OCI-LY7 (cell line): Measurements from ENCODE around the gene SRPK2. TPM values are rescaled to one million over a fixed set of nuclear protein-coding genes. Genes with fewer than 3 reads are reported as not detected.
"Not testable (repeated sequence)": the region's sequence is repeated elsewhere in the genome, so short reads cannot be mapped to it uniquely, and the experiment has no call there.

Source experiments
- BruUV-seq: library from RNA; stranded (reverse); fragments of 400-500 nt; replicated peaks from 2 replicates; lab custom pipeline; 2021; lab: Mats Ljungman, UMichigan
- CTCF ChIA-PET: fragments of 300-600 bp; sonication (Branson Sonifier 250); formaldehyde crosslinking; loops from one replicate; lab custom pipeline; 2022; ENCODE audit warnings: antibody characterized with exemption; ENCODE audit not compliant: unreplicated experiment; lab: Charles Lee
- POLR2A ChIA-PET: fragments of 300-600 bp; sonication (Branson Sonifier 250); formaldehyde crosslinking; loops from one replicate; lab custom pipeline; 2022; ENCODE audit warnings: antibody characterized with exemption; lab: Charles Lee
- DNase-seq: peaks from one replicate; pipeline ENCODE4 v3.0.0-alpha.2; 2015; ENCODE audit warnings: low spot score
- H2AFZ ChIP-seq: fragments of 200-600 bp; sonication (generic), shearing (Covaris generic); 2 replicates; pipeline ENCODE4 v1.6.1; 2014; ENCODE audit warnings: mild to moderate bottlenecking, antibody characterized with exemption, low read length, moderate library complexity
- H3K27ac ChIP-seq: fragments of 200-600 bp; sonication (generic); 2 replicates; pipeline ENCODE4 v1.5.1; 2014; ENCODE audit warnings: mixed run types, low read depth, mild to moderate bottlenecking, moderate library complexity, low read length, inconsistent platforms; ENCODE audit not compliant: poor library complexity, severe bottlenecking
- H3K36me3 ChIP-seq: fragments of 200-600 bp; sonication (generic); 2 replicates; pipeline ENCODE4 v1.6.1; 2014; ENCODE audit warnings: mild to moderate bottlenecking, antibody characterized with exemption, low read length, moderate library complexity, mixed read lengths; ENCODE audit not compliant: insufficient read depth
- H3K4me1 ChIP-seq: fragments of 200-600 bp; sonication (generic); 2 replicates; pipeline ENCODE4 v1.5.1; 2014; ENCODE audit warnings: mild to moderate bottlenecking, low read length; ENCODE audit not compliant: insufficient read depth, poor library complexity, severe bottlenecking
- H3K4me2 ChIP-seq: fragments of 200-600 bp; sonication (generic); 2 replicates; pipeline ENCODE4 v1.6.1; 2014; ENCODE audit warnings: mild to moderate bottlenecking, low read length
- H3K4me3 ChIP-seq: fragments of 200-600 bp; sonication (generic); 2 replicates; pipeline ENCODE4 v1.5.1; 2014; ENCODE audit warnings: mild to moderate bottlenecking, low read depth, low read length; ENCODE audit not compliant: poor library complexity, severe bottlenecking
- H3K79me2 ChIP-seq: fragments of 200-600 bp; sonication (generic); 2 replicates; pipeline ENCODE4 v1.6.1; 2016; ENCODE audit warnings: low read depth, mild to moderate bottlenecking, low read length, moderate library complexity, mixed read lengths; ENCODE audit not compliant: insufficient read depth
- H3K9me2 ChIP-seq: fragments of 200-600 bp; sonication (generic); 2 replicates; pipeline ENCODE4 v1.6.1; 2016; ENCODE audit warnings: mild to moderate bottlenecking, low read length, mixed read lengths; ENCODE audit not compliant: insufficient read depth
- H3K9me3 ChIP-seq: fragments of 200-600 bp; sonication (generic); 2 replicates; pipeline ENCODE4 v1.6.1; 2014; ENCODE audit warnings: mild to moderate bottlenecking, mixed run types, low read length, mixed read lengths
- H4K20me1 ChIP-seq: fragments of 200-600 bp; sonication (generic); 2 replicates; pipeline ENCODE4 v1.6.1; 2014; ENCODE audit warnings: mild to moderate bottlenecking, antibody characterized with exemption, low read length, moderate library complexity, mixed read lengths; ENCODE audit not compliant: insufficient read depth
- EZH2phosphoT487 ChIP-seq: fragments of 200-600 bp; sonication (generic); IDR thresholded peaks from 2 replicates; pipeline ENCODE4 v1.6.1; 2018; ENCODE audit warnings: low read depth, borderline replicate concordance, mild to moderate bottlenecking, mixed run types, antibody characterized with exemption, low read length, moderate library complexity, mixed read lengths
- intact Hi-C: fragments of 100-400 bp; cut with micrococcal nuclease; formaldehyde crosslinking; loops from one replicate; pipeline ENCODE4 v1.10.0; 2022; ENCODE audit not compliant: unreplicated experiment
- total RNA-seq, 2 experiments: library from RNA; depleted of rRNA in 1 of 2; stranded (reverse); fragments of >200 nt in 1 of 2; shearing (Covaris generic) in 1 of 2; gene quantifications; 2 replicates each; pipeline ENCODE4 v1.2.3, GENCODE V29; 2014 to 2022
- TF ChIP-seq, protein P1 (sequence below): fragments of 200-600 bp; sonication (generic); conservative IDR thresholded peaks from 2 replicates; pipeline ENCODE4 v1.5.1; 2014; ENCODE audit warnings: mild to moderate bottlenecking, antibody characterized with exemption, low read length, moderate library complexity, mixed read lengths

Gene SRPK2
- total RNA-seq, 2 experiments from 2014 or later, result 22.1 to 26.8 TPM

DNA sequence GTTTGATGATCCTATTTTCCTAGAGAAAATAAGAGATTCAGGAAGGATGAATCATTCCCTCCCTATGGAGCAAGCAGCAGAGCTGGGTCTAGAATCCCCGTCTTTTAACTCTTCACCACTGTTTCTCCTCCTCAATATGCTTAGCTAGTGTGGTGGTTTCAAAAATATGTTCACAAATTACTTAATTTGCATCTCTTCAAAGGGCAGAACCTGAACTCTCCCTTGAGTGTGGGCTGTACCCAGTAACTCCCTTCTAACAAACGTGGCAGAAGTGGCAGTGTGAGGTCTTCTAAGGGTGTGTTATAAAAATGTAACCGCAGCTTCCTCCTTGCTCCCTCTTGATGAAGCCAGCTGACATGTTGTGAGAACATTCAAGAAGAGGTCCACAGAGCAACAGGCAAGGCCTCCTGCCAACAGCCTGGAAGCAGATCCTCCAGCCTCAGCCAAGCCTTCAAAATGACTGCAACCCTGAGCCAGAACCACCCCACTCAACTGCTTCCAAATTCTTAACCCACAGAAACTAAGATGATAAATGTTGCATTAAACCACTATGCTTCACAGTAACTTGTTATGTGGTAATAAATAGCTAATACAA is 36.6 kb downstream of the SRPK2 start:
- no peak overlapping the region for H2AFZ ChIP-seq
- no peak overlapping the region for H3K4me3 ChIP-seq
- no peak for TF ChIP-seq EZH2phosphoT487
- TF ChIP-seq, protein P1, sequence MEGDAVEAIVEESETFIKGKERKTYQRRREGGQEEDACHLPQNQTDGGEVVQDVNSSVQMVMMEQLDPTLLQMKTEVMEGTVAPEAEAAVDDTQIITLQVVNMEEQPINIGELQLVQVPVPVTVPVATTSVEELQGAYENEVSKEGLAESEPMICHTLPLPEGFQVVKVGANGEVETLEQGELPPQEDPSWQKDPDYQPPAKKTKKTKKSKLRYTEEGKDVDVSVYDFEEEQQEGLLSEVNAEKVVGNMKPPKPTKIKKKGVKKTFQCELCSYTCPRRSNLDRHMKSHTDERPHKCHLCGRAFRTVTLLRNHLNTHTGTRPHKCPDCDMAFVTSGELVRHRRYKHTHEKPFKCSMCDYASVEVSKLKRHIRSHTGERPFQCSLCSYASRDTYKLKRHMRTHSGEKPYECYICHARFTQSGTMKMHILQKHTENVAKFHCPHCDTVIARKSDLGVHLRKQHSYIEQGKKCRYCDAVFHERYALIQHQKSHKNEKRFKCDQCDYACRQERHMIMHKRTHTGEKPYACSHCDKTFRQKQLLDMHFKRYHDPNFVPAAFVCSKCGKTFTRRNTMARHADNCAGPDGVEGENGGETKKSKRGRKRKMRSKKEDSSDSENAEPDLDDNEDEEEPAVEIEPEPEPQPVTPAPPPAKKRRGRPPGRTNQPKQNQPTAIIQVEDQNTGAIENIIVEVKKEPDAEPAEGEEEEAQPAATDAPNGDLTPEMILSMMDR, result no peak
- DNase-seq, result peak; percentile 72
- H3K9me3 ChIP-seq, result no peaks in the 10 kb centered on the region
- H3K79me2 ChIP-seq, result peaks cover 8% of the 10 kb centered on the region; the same call in 1 of the 2 replicates
- ChIA-PET CTCF (no interaction called here), POLR2A (interaction anchor here (0.6 to 0.8 kb wide), 3 partner anchors 179 to 459 kb away, joined by 4 to 5 read pairs (median 4); partner anchors contain the start of gene RINT1)
- peak overlapping the region; percentile 46 for H3K4me2 ChIP-seq
- H3K36me3 ChIP-seq, result no peaks in the 10 kb centered on the region
- BruUV-seq, result no TSS peak
- H3K27ac ChIP-seq, result no peak overlapping the region
- peaks cover 28% of the 10 kb centered on the region for H3K4me1 ChIP-seq
- peaks cover 4% of the 10 kb centered on the region; the same call in 1 of the 2 replicates for H4K20me1 ChIP-seq
- intact Hi-C loops, result no loop called here
- H3K9me2 ChIP-seq, result no peaks in the 10 kb centered on the region

DNA sequence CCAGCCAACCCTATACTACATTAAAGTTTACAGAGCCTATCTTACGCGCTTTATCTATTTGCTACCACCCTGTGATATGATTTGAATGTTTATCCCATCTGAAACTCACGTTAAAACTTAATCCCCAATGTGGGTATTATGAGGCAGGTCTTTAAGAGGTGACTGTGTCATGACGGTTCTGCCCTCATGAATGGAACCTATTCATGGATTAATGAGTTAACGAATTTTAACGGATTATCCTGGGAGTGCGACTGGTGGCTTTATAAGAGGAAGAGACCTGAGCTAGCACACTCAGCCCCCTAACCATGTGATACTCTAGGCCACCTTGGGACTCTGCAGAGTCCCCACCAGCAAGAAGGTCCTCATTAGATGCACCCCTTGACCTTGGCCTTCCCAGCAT is 37.8 kb downstream of the SRPK2 start:
- Histone ChIP-seq H3K27ac (no peak overlapping the region), H3K9me3 (no peaks in the 10 kb centered on the region), H3K9me2 (no peaks in the 10 kb centered on the region), H2AFZ (no peak overlapping the region), H3K4me1 (peaks cover 28% of the 10 kb centered on the region), H3K4me2 (no peak overlapping the region), H3K79me2 (0 out of 2 replicates have a peak, but pooled peaks cover under 1% of the 10 kb centered on the region), H3K36me3 (no peaks in the 10 kb centered on the region), H4K20me1 (peaks cover 5% of the 10 kb centered on the region; the same call in 1 of the 2 replicates), H3K4me3 (no peak overlapping the region)
- BruUV-seq, result no TSS peak
- no peak for TF ChIP-seq EZH2phosphoT487
- TF ChIP-seq, protein P1, result no peak
- intact Hi-C loops, result no loop called here
- DNase-seq, result no peak
- ChIA-PET POLR2A (interaction anchor here (0.6 to 0.8 kb wide), 4 partner anchors 36 to 222 kb away, joined by 3 to 4 read pairs (median 4); partner anchors contain the start of gene RINT1), CTCF (no interaction called here)

DNA sequence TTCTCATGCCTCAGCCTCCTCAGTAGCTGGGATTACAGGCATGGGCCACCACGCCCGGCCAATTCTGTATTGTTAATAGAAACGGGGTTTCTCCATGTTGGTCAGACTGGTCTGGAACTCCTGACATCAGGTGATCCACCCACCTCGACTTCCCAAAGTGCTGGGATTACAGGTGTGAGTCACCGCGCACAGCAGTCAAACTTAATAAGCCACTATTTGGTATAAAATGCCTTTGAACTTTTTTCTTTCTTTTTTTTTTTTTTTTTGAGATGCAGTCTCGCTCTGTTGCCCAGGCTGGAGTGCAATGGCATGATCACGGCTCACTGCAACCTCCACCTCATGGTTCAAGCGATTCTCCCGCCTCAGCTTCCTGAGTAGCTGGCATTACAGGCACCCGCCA is 40.5 kb downstream of the SRPK2 start:
- POLR2A ChIA-PET, result interaction anchor here (0.6 to 0.7 kb wide), 2 partner anchors 680 to 1213 kb away, joined by 3 read pairs; no protein-coding TSS in a partner anchor
- Histone ChIP-seq H4K20me1 (peaks cover 18% of the 10 kb centered on the region; the same call in 1 of the 2 replicates), H3K4me1 (peaks cover 13% of the 10 kb centered on the region)
- intact Hi-C loops, DNase-seq, H3K79me2 ChIP-seq, H3K27ac ChIP-seq, H3K36me3 ChIP-seq, H3K4me3 ChIP-seq, H2AFZ ChIP-seq, H3K4me2 ChIP-seq, BruUV-seq, CTCF ChIA-PET, H3K9me2 ChIP-seq, H3K9me3 ChIP-seq: not testable (repeated sequence)
